RKO (cell line): ENCODE measurements around the gene NAT8.
A peak's percentile ranks its signal among the peaks of the same experiment; 100 is the strongest.
"Not testable (repeated sequence)": the region's sequence is repeated elsewhere in the genome, so short reads cannot be mapped to it uniquely, and the experiment has no call there.

Experiments
- DNase-seq: peaks from one replicate; pipeline ENCODE4 v3.0.0-alpha.2; 2016; ENCODE audit warnings: low spot score

The NAT8 gene

DNA sequence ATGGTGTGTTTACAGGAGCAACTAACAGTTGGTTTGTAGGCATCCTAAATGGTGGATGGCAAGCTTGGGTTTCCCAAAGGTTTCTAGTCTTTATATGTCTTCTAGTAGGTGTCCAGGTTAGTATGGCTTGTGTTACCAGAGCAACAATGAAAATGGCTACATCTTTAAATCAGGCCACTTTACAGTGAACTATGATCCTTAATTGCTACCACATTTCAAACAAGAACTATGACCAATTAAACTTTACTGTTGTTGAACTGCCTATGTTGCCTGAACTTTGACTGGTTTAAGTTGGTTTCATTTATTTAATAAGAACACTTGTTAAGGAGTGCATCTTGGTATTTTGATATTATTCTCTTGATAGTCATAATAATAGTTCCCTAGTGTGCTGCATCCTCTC lies 5.2 kb downstream of the NAT8 start:
- DNase-seq: not testable (repeated sequence)

GRCh38 chr2:73630662-73631266 lies 11.5 kb downstream of the NAT8 start:
- DNase-seq: peak; percentile 26

DNA sequence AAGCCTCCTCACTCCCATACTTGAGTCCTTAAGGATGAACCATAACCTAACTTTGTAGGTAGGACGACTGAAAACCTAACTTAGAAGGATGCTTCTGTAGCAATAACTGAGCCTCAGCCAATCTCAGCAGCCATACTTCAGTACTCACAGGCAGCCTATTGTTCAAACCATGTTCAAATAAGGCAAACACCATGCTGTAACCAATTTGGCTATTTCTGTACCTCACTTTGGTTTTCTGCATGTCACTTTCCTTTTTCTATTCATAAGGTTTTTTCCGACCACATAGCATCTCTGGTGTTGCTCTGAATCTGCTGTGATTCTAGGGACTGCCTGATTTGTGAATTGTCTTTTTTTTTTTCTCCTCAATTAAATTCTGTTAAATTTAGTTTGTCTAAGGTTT lies 13.7 kb downstream of the NAT8 start:
- not testable (repeated sequence) for DNase-seq

DNA sequence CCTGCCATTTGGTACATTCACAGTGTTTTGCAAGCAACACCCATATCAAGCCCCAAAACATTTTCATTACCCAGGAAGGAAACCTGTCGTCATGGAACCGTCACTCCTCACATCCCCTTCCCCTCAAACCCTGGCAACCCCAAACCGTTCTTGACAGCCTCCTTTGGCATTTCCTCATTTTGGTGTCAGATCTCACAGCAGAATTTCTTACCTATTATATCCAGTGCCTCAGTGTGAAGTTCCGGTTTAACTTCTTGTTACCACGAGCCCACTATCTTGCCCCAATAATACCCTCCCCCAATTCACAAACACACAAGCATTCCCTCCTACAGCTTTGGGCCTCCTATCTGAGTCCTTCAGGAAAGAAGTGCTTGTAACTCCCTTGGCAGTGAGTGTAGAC lies 16.0 kb downstream of the NAT8 start:
- DNase-seq: not testable (repeated sequence)

DNA sequence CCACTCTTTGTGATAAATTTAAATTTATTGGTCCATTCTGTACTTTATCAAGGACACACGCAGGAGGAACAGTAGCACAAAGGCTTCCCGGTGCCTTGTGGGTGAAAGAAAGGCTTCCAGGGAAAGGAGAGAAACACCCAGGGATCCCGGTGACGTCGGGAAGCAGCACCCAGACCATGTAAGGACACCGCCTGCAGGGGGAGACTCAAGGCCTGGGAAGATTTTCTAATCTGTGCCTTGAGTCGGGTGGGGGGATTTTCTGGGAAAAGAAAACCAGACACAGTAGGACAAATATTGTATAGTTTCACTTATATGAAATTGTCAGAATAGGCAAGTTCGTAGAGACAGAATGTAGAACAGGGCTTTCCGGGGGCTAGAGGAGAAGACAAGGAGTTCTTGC lies 17.6 kb downstream of the NAT8 start:
- not testable (repeated sequence) for DNase-seq

- not testable (repeated sequence) for DNase-seq
These were observed 18.2 kb downstream of the NAT8 start for GRCh38 chr2:73624036-73624435.

DNA sequence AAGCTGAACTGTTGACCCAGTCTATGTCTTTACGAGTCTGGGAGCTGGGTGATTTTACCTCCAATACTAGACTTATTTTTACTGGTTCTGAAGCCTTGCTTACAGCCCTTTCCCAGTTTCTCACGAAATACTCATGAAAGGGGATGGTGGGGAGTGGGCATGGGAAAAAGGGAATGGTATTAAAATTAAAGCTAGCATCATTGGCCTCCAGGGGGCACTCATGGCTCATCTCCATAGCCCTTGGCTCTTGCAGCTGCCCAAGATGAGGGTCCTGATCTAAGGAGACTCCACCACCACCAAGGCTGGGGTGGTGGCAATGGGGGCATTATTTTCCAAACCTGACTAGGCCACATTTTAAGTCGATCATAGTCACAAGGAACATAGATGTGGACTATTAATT lies 22.3 kb downstream of the NAT8 start:
- DNase-seq: not testable (repeated sequence)

DNA sequence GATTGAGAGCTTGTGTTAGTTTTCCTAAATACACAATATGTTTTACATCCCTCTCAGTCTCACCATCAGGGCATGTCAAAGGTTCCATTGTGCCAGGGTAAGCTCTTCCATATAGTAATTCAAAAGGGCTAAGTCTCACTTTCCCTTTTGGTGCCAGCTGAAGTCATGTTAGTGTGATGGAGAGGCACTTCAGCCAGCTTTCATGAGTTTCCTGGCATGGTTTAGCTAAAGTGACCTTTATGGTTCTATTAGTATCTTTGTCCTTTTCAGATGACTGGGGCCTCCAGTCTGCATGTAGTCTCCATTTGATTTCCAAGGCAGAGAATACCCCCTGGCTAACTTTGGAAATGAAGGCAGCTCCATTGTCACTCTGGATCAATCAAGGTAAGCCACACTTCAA lies 27.2 kb downstream of the NAT8 start:
- no peak for DNase-seq

- no peak for DNase-seq
These were observed 28.1 kb downstream of the NAT8 start for GRCh38 chr2:73614105-73614504.

- DNase-seq: peak; percentile 28
These were observed 30.4 kb downstream of the NAT8 start for GRCh38 chr2:73611867-73612266.

DNA sequence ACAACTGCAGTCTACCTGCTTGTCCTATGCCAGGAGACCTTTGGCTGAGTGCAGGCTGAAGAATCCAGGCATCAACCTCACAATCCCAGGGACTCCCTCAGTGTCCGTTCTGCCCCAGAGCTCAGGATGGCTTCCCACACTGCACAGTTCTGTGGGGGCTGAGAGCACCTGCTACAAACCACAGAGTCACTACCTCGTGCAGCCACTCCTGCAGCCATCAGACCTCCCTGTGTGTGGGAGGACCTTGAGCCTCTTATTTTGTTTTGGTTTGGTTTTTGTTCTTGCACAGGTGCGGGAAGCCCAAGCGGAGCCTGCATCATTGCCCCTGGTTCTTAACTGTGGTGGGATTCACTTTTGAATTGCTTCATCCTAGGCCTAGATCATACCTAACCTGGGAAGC lies 31.0 kb downstream of the NAT8 start:
- DNase-seq: no peak

GRCh38 chr2:73610111-73610510 lies 32.1 kb downstream of the NAT8 start:
- DNase-seq: no peak

- DNase-seq: not testable (repeated sequence)
These were observed 37.6 kb downstream of the NAT8 start for GRCh38 chr2:73604589-73604988.

GRCh38 chr2:73603099-73603588 lies 39.1 kb downstream of the NAT8 start:
- peak; percentile 3 for DNase-seq

DNA sequence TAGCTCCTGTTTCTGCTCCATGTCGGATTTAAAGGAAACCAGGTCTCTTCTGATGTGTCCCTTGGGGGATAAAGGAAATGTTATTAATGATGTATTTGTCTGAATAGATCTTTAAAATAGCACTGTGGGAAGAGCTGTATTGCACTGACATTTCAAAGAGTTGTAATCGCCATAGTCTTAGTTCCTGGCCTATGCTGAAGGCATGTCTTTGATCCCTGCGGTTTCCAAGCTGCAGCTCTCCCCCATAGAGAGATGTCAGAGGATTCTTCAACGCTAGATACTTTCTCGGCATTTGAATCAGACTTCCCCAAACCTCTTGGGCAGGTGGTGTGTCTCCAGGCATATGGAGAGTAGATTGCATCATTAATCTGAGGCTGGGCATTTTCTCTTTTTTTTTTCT lies 40.4 kb downstream of the NAT8 start:
- no peak for DNase-seq

GRCh38 chr2:73594251-73594650 lies 48.0 kb downstream of the NAT8 start:
- no peak for DNase-seq

- no peak for DNase-seq
These were observed 48.5 kb downstream of the NAT8 start for GRCh38 chr2:73593680-73594079.
